Ovary (tissue), 3 donors: Measurements from ENCODE around the gene MAFG.

Experiments
- CTCF ChIP-seq, 3 donors: fragments of 450-650 bp in 2 of 3; fragments of 200-600 bp in 1 of 3; IDR thresholded peaks; one replicate each; pipeline versions ENCODE4 v1.5.1 to v1.8.0; 2016 to 2022; ENCODE audit warnings: antibody characterized with exemption in 3 of 3, mild to moderate bottlenecking in 1 of 3
- EP300 ChIP-seq: sonication (generic); formaldehyde crosslinking; IDR thresholded peaks from one replicate; pipeline ENCODE4 v1.6.1; 2017; ENCODE audit warnings: antibody characterized with exemption
- POLR2A ChIP-seq: fragments of 450-650 bp; IDR thresholded peaks from one replicate; pipeline ENCODE4 v1.6.1; 2017; ENCODE audit warnings: antibody characterized with exemption, mild to moderate bottlenecking, moderate library complexity
- donor health status: DM: no; HTN: no; CAD: no.

DNA sequence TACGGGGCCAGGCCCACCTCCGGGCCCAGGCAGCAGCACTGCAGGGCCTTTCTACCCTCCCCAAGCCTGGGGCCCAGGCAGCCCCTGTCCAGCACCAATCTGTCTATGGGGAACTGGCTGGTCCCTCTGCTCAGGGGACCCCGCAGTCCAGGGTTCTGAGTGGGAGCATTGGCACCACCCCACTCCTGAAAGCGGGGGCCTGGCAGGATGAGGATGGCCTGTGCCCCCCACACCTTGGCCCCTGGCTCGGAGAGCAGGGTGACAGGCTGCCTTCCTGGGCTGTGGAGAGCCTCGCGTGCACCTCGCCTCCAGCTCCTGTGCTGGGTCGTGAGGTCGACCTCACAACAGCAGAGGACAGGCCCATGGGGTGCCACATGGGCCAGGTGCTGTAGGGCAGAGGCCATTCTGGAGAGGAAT is 24.1 kb downstream of the MAFG start:
- TF ChIP-seq CTCF (IDR thresholded peaks at IDR 0.05) (no peak), POLR2A (no peak), EP300 (no peak)
